Measurements from ENCODE around the gene PSMD3.

Gene PSMD3

GRCh38 chr17:39960524-39961041 lies 20.0 kb upstream of the PSMD3 start:
- DNase-seq (ENCODE audit: low spot score): no peak

DNA sequence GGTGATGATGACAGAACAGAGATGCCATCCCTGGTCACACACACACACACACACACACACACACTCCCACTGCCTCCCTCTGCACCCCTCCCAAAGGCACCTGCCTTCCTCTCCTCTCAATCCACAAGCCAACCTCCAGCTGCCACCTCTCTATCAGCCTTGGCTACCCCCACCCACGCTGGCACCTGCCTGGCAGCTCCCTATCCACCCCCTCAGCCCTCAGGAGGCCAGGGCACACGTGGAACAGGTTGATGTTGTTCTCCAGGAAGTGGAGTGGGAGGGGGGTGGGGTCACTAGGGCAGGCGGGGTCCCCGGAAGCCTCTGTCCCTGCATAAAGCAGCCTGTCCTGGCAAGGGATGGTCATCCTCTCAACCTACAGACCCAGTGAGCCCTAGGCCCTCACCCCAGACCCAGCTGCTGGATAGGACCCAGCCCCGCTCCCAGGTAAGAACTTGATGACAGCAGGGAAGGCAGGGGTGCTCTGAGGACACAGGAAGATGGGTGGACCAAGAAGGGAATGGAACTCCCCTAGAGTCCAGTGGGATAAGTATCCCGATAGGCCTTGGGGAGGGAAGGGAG lies 17.9 kb upstream of the PSMD3 start, which contains the start of gene GSDMA:
TSS of gene GSDMA (plus strand) at position 363 of the 579 bp plus-strand sequence. CDS start 2,684 bp downstream, outside the sequence.
- DNase-seq (ENCODE audit: low spot score): no peak

GRCh38 chr17:39963829-39964228 lies 16.8 kb upstream of the PSMD3 start:
- no peak for DNase-seq (ENCODE audit: low spot score)

DNA sequence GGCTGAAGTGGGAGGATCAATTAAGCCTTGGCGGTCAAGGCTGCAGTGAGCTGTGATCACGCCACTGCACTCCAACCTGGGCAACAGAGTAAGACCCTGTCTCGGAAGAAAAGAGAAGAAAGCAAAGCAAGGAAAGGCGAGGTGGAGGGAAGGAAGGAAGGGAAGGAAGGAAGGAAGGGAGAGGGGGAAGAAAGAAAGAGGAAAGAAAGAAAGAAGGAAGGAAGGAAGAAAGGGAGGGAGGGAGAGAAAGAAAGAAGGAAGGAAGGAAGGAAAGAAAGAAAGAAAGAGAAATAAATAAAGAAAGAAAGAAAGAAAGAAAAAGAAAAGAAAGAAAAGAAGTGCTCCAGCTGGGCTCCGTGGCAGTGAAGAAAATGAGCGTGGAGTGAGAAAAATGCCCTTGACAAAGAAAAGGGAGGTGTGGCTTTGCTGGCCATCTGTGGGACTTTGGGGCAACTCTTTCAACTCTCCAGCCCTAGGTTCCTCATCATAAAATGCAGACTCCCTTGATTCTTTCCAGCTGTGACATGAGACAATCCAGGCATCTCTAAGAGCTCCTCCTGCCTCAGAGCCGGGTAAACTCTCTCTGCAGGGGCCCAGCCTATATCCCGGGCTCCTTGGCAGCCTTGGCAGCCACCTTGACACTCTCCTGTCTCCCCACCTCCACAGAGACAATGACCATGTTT lies 15.4 kb upstream of the PSMD3 start:
- no peak for DNase-seq (ENCODE audit: low spot score)

DNA sequence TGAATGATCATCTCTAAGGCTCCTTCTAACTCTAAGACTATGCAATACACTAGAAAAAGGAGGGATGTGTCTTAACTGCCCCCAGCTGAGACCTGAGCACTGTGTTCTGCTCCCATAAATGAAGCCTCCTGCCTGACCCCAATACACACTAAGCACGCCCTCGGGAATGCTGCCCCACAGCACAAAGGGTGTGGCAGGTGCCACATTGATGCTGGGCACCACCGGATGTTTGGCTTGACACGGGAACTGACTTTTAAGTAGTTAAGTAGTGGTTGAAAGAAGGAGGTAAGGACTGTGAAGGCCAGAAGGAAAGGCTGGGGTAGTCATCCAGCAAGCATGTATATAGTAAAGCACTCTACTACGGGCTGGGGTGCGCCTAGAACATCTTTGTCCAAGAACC lies 13.8 kb upstream of the PSMD3 start:
- DNase-seq (ENCODE audit: low spot score): no peak

DNA sequence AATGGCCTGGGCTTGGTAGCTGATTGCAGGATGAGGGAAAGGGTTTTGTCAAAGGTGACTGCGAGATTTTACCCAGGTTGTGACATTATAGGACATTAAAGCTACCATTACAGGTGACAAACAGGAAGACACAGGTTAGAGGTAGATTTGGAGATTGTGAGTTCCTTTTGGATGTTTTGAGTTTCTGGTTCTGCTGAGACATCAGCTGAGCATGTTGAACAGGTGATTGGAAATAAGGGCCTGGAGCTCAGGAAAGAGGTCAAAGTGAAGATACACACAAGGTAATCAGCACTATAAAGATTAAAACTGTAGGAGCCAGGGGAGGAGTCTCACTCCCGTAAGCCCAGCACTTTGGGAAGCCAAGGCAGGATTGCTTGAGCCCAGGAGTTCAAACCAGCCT lies 11.8 kb upstream of the PSMD3 start:
- no peak for DNase-seq (ENCODE audit: low spot score)

GRCh38 chr17:39969375-39969774 lies 11.2 kb upstream of the PSMD3 start:
- DNase-seq (ENCODE audit: low spot score): no peak

DNA sequence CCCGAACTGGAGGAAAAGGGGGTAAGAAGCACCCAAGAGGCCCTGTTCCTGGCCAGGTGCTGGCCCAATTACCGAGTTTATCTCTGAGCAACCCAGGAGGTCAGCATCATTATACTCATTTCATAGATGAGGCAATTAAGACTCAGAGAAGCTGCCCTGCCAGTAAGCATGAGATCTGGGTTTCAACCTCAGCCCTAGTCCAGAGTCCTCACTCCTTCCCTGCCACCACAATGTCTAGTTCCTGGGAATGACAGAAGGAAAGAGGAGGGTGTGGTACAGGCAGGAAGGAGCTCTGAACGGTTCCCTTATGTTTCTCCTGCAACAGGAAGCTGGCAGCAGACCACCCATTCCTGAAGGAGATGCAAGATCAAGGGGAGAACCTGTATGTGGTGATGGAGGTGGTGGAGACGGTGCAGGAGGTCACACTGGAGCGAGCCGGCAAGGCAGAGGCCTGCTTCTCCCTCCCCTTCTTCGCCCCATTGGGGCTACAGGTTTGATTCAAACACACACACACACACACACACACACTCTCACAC lies 10.4 kb upstream of the PSMD3 start:
- DNase-seq (ENCODE audit: low spot score): no peak

- DNase-seq (ENCODE audit: low spot score): no peak
Observed at GRCh38 chr17:39971076-39971603, 9.5 kb upstream of the PSMD3 start.

- DNase-seq (ENCODE audit: low spot score): no peak
Observed at GRCh38 chr17:39972271-39972670, 8.3 kb upstream of the PSMD3 start.

GRCh38 chr17:39973496-39973895 lies 7.1 kb upstream of the PSMD3 start:
- DNase-seq (ENCODE audit: low spot score): no peak

DNA sequence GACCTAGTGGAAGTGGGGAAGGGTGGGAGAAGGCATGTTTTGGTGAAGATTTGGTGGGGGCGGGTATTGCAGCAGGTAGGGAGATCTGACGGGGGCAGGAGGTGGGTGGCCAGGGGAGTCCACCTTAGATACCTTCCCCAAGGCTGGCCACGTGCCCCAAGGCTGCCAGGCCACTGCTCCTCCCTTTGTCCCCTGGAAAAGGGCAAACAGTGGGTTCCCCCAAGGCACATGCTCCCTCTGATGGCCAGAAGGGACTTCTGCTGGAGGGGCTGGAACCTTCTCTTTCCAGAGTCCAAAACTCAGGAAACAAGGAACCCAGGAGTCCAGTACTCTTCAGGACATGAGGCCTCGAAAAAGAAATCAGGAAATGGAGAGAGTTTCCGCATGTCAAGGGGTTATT lies 6.2 kb upstream of the PSMD3 start:
- no peak for DNase-seq (ENCODE audit: low spot score)

DNA sequence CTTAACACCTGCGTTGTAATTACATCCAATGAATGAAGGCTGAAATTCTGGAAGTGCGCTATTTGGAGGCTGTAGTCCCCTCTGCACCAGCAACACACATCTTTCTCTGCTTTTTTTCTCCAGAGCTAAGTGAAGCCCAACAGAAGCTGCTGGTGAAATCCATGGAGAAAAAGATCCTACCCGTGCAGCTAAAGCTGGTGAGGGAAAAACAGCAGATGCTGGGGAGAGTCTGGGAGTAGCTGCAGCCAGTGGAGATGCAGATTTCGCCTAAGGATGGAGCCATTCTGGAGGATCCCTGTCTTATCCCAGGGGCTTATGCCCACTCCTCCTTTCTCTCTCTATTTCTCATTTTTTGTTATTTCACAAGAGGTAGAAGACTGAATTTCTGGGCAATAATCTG lies 4.8 kb upstream of the PSMD3 start:
- DNase-seq (ENCODE audit: low spot score): no peak

GRCh38 chr17:39979016-39979670 lies 1.5 kb upstream of the PSMD3 start:
- DNase-seq (ENCODE audit: low spot score): peak; percentile 79

GRCh38 chr17:39979893-39980350 lies 685 bp upstream of the PSMD3 start:
- no peak for DNase-seq (ENCODE audit: low spot score)

DNA sequence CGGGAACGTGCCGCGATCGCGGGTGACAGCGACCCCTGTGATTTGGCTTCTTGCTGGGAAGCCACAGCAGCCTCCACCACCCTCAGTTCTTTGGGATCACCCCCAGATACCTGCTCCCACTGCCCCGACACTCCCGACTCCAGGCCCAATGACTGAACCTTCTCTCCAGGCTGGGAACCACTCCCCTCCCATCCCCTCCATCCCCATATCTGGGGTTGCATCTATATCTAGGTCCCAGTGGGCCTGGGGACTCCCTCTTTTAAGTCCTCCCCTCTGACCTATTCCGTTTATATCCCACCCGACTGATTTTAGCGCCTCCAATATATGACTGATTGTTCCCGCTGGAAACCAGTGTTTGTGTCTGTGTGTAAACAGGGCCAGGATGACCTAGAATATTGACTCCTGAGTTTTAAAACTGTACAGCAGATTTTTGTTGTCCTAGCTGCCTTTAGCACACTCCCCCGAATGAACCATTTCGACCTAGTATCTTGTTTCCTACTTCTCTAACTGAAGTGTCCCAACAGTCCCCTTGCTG lies 667 bp downstream of the PSMD3 start:
- no peak for DNase-seq (ENCODE audit: low spot score)

- no peak for DNase-seq (ENCODE audit: low spot score)
Observed at GRCh38 chr17:39981766-39982375, 1.3 kb downstream of the PSMD3 start.

DNA sequence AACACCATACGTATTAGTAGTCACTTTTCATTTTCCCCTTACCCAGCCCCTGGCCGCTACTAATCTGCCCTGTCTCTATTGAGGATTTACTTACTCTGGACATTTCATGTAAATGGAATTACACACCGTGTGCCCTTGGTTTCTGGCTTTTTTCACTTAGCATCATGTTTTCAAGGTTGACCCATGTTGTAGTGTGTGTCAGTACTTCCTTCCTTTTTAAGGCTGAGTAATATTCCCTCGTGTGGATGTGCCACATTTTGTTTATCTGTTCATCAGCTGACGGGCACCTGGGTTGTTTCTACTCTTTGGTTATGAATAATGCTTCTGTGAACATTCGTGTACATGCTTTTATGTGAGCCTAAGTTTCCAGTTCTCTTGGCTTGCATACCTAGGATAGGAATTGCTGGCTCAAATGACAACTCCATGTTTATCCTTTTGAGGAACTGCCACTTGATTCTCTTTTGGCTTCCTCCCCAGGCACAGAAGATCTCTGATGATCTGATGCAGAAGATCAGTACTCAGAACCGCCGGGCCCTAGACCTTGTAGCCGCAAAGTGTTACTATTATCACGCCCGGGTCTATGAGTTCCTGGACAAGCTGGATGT lies 7.7 kb downstream of the PSMD3 start:
- DNase-seq (ENCODE audit: low spot score): no peak

DNA sequence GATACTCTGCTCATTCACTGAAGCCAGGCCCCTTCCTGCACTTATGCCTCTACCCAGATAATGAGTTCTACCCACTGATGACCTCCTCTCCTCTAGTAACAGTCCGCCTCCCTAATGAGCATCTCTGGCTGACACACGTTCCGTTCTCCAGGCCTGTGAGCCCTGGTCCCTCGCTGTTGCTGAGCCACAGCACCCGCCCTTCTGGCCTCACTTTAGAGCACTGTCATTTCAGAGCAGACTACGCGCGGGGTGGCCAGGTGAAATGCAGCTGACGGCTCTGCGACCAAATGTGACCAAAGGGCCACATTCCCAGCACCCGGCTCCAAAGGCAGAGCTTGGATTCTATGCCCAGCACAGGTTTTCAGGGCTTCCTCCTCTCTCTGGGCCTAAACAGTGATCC lies 13.8 kb downstream of the PSMD3 start:
- DNase-seq (ENCODE audit: low spot score): no peak

- DNase-seq (ENCODE audit: low spot score): no peak
Observed at GRCh38 chr17:39995438-39995837, 14.8 kb downstream of the PSMD3 start.

GRCh38 chr17:39996162-39996561 lies 15.6 kb downstream of the PSMD3 start:
- DNase-seq (ENCODE audit: low spot score): no peak
